ENCODE data around the gene TBC1D1. TPM values are rescaled to one million over a fixed set of nuclear protein-coding genes. Genes with fewer than 3 reads are reported as not detected.
A peak's percentile ranks its signal among the peaks of the same experiment; 100 is the strongest.

The TBC1D1 gene
- polyA plus RNA-seq, 3 donors, result 23.3 to 70.0 (median 31.5) TPM

GRCh38 chr4:38161208-38162113 lies 270.6 kb downstream of the TBC1D1 start:
- Histone ChIP-seq H3K27ac (ENCODE audit: low read depth in 1 of 2, low read length in 2 of 2) (peak overlapping the region; percentile 94 to 97), H3K27me3 (ENCODE audit: control insufficient read depth in 2 of 2, insufficient read depth in 2 of 2, low read length in 2 of 2) (no peaks in the 10 kb centered on the region), H3K4me3 (replicated peaks in 1 of 3; ENCODE audit: low read depth in 2 of 3, low read length in 3 of 3) (no peak overlapping the region), H4K20me1 (ENCODE audit: insufficient read depth, low read length) (no peaks in the 10 kb centered on the region), H2AFZ (ENCODE audit: insufficient read depth, low read depth, low read length, poor library complexity, severe bottlenecking) (no peak overlapping the region), H3K9me3 (replicated peaks in 1 of 2; ENCODE audit: control insufficient read depth in 1 of 2, insufficient read depth in 1 of 2, low read length in 2 of 2) (no peaks in the 10 kb centered on the region), H3K36me3 (replicated peaks in 1 of 2; ENCODE audit: control insufficient read depth in 1 of 2, insufficient read depth in 2 of 2, low read length in 2 of 2) (no peaks in the 10 kb centered on the region), H3K79me2 (ENCODE audit: insufficient read depth, low read length) (no peaks in the 10 kb centered on the region), H3K4me1 (ENCODE audit: control insufficient read depth in 1 of 2, insufficient read depth in 2 of 2, low read length in 2 of 2) (peaks cover 54 to 55% of the 10 kb centered on the region in 2 donors), H3K4me2 (replicated peaks; ENCODE audit: extremely low read depth, low read length, poor library complexity, severe bottlenecking) (no peak overlapping the region), H3K9ac (ENCODE audit: insufficient read depth, low read length, poor library complexity, severe bottlenecking) (no peak overlapping the region)
- Mint-ChIP-seq H3K36me3 (peaks cover 0 to 6% of the 10 kb centered on the region in 2 donors), H3K4me1 (peaks cover 57% of the 10 kb centered on the region), H3K9me3 (peaks cover 0 to 6% (median 3%) of the 10 kb centered on the region in 7 donors), H3K27me3 (ENCODE audit: low read depth in 3 of 3) (peaks cover 0 to 4% (median 2%) of the 10 kb centered on the region in 3 donors), H3K4me3 (no peak overlapping the region), H3K27ac (peak overlapping the region; percentile 96 to 100 (median 99))
- WGBS (ENCODE audit: insufficient coverage), result 93% methylated on average over 3 of the region's 5 CpGs
- intact Hi-C loops (cut with micrococcal nuclease), result loop anchor here (5.0 kb wide), 2 partner anchors 84 to 511 kb away; no protein-coding TSS in a partner anchor
- peak in 2 of 3 donors; percentile 18 to 46 for DNase-seq
- TF ChIP-seq CTCF (IDR thresholded peaks at IDR 0.05), result no peak

- Histone ChIP-seq H4K20me1 (ENCODE audit: insufficient read depth, low read length) (no peaks in the 10 kb centered on the region), H3K4me2 (replicated peaks; ENCODE audit: extremely low read depth, low read length, poor library complexity, severe bottlenecking) (no peak overlapping the region), H3K9me3 (replicated peaks in 1 of 2; ENCODE audit: control insufficient read depth in 1 of 2, insufficient read depth in 1 of 2, low read length in 2 of 2) (no peaks in the 10 kb centered on the region), H2AFZ (ENCODE audit: insufficient read depth, low read depth, low read length, poor library complexity, severe bottlenecking) (no peak overlapping the region), H3K27me3 (ENCODE audit: control insufficient read depth in 2 of 2, insufficient read depth in 2 of 2, low read length in 2 of 2) (no peaks in the 10 kb centered on the region), H3K4me3 (replicated peaks in 1 of 3; ENCODE audit: low read depth in 2 of 3, low read length in 3 of 3) (no peak overlapping the region), H3K9ac (ENCODE audit: insufficient read depth, low read length, poor library complexity, severe bottlenecking) (no peak overlapping the region), H3K27ac (ENCODE audit: low read depth in 1 of 2, low read length in 2 of 2) (no peak overlapping the region), H3K36me3 (replicated peaks in 1 of 2; ENCODE audit: control insufficient read depth in 1 of 2, insufficient read depth in 2 of 2, low read length in 2 of 2) (no peaks in the 10 kb centered on the region), H3K4me1 (ENCODE audit: control insufficient read depth in 1 of 2, insufficient read depth in 2 of 2, low read length in 2 of 2) (peaks cover 58% of the 10 kb centered on the region in 2 donors), H3K79me2 (ENCODE audit: insufficient read depth, low read length) (no peaks in the 10 kb centered on the region)
- DNase-seq, result no peak
- Mint-ChIP-seq H3K27ac (peak overlapping the region in 6 of 7 donors; percentile 51 to 99 (median 99)), H3K27me3 (ENCODE audit: low read depth in 3 of 3) (peaks cover 0 to 4% (median 2%) of the 10 kb centered on the region in 3 donors), H3K9me3 (peaks cover 0 to 6% (median 3%) of the 10 kb centered on the region in 7 donors), H3K4me3 (no peak overlapping the region), H3K36me3 (peaks cover 0 to 6% of the 10 kb centered on the region in 2 donors), H3K4me1 (peaks cover 61% of the 10 kb centered on the region)
- 97% methylated on average over 3 of the region's 4 CpGs for WGBS (ENCODE audit: insufficient coverage)
- intact Hi-C loops (cut with micrococcal nuclease), result loop anchor here (5.0 kb wide), 2 partner anchors 85 to 510 kb away; no protein-coding TSS in a partner anchor
- no peak for TF ChIP-seq CTCF (IDR thresholded peaks at IDR 0.05)
Measured at GRCh38 chr4:38162240-38162784, 271.4 kb downstream of the TBC1D1 start.

Measured in CD14-positive monocyte (primary cell).